ENCODE data around the gene LRRD1. TPM values are rescaled to one million over a fixed set of nuclear protein-coding genes. Genes with fewer than 3 reads are reported as not detected.

The LRRD1 gene
- total RNA-seq: under 0.01 and 0.19 TPM in 2 replicates

DNA sequence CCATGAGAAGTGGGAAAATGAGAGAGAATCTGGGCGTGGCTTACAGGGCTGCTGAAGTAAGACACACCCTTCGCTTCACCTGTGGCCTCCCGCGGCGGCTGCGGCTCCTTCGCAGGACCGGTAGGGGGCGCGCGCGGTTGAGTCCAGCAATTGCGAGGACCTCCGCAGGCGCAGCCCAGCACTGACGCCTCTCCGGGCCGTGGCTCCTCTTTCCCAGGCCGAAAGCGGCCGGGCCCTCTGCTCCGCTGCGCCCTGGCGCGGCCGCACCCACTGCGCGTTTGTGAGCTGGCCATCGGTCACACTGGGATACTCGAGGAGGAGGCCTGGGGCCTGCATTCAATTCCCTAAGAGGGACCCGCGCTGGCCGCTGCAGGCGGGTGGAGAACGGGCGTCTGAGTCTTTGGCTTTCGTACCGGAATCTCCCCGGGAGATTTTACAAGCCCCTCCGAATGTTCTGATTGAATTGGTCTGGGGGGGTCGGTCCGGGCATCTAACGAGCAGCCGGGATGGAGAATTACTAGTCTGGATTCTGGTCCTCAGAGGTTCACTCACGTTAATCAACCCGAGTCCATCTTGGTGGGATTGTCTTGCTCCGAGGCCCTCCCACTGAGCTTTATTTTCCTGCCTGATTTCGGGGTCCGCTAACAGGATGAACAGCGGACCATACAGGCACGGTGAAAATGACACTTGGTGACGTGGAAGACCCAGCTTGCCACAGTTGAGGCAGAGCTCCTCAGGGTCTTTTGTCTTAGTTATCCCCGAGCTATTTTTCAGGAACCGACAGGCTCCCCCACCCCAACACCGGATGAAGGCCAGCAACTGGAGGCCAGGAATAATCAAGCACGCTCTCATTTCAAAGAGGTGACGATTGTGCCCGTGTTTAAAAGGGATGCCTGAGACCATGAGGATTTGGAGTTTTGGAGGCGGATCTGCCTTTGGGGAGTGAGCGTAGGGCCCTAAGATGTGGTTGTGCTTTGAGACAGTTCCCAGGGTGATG, at the start of gene LRRD1:
LRRD1 (minus strand) TSS at position 215 of the 997 bp plus-strand sequence. CDS start 13,940 bp downstream, outside the sequence.

DNA sequence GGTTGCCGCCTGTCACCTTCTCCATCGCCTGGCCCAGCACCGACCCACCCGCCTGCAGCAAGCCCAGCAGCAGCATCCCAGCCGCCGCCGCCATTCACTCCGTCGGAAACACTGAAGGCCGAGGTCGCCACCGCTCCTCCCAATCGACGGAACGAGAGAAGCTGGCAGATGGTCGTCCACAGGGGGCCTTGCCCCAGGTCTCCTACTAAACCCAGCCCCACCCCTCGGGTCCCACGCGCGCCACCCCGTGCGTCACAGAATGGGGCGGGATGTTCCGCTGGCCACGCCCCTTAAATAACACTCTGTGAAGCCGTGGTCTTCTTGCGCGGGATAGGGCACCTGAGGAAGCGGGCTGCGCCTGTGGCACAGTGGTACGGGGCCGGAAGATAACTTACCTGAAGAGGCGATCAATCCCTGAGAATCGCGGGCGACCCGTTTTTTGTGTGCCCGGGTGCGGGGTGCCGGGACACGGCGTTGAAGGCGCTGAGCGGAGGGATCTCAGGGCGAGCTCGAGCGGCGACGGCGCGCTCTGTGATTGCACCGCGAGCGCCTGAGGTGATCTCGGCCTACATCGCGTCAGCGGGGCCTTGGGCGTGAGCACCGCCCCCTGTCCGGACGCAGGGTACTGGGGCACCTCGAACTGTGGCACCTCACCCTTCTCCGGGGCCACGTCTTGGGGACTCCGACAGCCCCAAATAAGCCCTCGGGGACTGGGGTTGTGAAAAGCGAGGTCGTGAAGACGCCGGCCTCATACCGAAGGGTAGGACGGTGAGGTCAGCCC, 44.5 kb downstream of the LRRD1 start, which contains the start of gene CYP51A1:
CYP51A1 (minus strand) TSS at position 207 of the 781 bp plus-strand sequence; CDS start at position 94, 113 bp downstream.

Small RNA genes lying within 50 kb of the gene (small RNA-seq; reads per million reads assigned to genes)
- gene MIR1285-1 (not detected), gene RF00019 (not detected)

Other genes with a start within 250 kb of the LRRD1 start
- gene AKAP9, start 238.3 kb downstream of the LRRD1 start, total RNA-seq: 39.8 and 47.8 TPM in 2 replicates
- gene CYP51A1, start 44.7 kb downstream of the LRRD1 start, total RNA-seq: 63.4 and 147 TPM in 2 replicates
- 33.3 and 41.2 TPM in 2 replicates for gene KRIT1, start 66.8 kb upstream of the LRRD1 start, total RNA-seq
- 35.9 and 49.3 TPM in 2 replicates for gene ANKIB1, start 66.8 kb upstream of the LRRD1 start, total RNA-seq

Data from vein endothelial cell (primary cell).